Measurements from ENCODE around the gene BAX.
"Not testable (repeated sequence)": the region's sequence is repeated elsewhere in the genome, so short reads cannot be mapped to it uniquely, and the experiment has no call there.

Gene BAX

DNA sequence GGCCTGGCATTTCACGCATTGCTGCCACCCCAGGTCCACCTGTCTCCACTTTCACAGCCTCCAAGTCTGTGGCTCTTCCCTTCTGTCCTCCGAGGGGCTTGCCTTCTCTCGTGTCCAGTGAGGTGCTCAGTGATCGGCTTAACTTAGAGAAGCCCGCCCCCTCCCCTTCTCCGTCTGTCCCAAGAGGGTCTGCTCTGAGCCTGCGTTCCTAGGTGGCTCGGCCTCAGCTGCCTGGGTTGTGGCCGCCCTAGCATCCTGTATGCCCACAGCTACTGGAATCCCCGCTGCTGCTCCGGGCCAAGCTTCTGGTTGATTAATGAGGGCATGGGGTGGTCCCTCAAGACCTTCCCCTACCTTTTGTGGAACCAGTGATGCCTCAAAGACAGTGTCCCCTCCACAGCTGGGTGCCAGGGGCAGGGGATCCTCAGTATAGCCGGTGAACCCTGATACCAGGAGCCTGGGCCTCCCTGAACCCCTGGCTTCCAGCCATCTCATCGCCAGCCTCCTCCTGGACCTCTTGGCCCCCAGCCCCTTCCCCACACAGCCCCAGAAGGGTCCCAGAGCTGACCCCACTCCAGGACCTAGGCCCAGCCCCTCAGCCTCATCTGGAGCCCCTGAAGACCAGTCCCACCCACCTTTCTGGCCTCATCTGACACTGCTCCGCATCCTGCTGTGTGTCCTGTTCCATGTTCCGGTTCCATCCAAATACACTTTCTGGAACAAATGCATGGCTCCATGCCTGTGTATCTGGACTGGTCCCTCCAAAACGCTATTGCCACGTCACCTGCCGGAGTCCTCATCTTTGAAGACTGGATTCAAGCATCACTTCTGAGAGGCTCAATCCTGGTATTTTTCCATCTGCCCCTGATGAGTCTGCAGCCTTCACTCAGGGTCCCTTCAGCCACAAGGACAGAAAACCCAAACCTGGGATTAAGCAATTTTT is 31.9 kb upstream of the BAX start:
- H3K4me3 ChIP-seq (replicated peaks; ENCODE audit: insufficient read depth, low read length) = no peak overlapping the region
- no peak for DNase-seq (ENCODE audit: low read depth in 1 of 2, low spot score in 1 of 2)
- no peaks in the 10 kb centered on the region for H3K27me3 ChIP-seq (ENCODE audit: insufficient read depth, poor library complexity, severe bottlenecking)
- no peak overlapping the region for H3K27ac ChIP-seq (replicated peaks)
- TF ChIP-seq REST (IDR thresholded peaks at IDR 0.05; ENCODE audit: insufficient replicate concordance, low read depth) = no peak
- no peak for TF ChIP-seq SPI1 (IDR thresholded peaks at IDR 0.05; ENCODE audit: borderline replicate concordance, low read depth)
- no peak for TF ChIP-seq CTCF (IDR thresholded peaks at IDR 0.05; ENCODE audit: insufficient read depth, low read length)
- TF ChIP-seq GABPA (IDR thresholded peaks at IDR 0.05; ENCODE audit: low read depth) = no peak
- no peak for TF ChIP-seq POLR2AphosphoS5 (IDR thresholded peaks at IDR 0.05; ENCODE audit: low read depth)

- Histone ChIP-seq H3K4me3 (replicated peaks; ENCODE audit: insufficient read depth, low read length) (no peak overlapping the region), H3K27me3 (ENCODE audit: insufficient read depth, poor library complexity, severe bottlenecking) (no peaks in the 10 kb centered on the region), H3K27ac (replicated peaks) (no peak overlapping the region)
- TF ChIP-seq REST (IDR thresholded peaks at IDR 0.05; ENCODE audit: insufficient replicate concordance, low read depth) = no peak
- no peak for TF ChIP-seq SPI1 (IDR thresholded peaks at IDR 0.05; ENCODE audit: borderline replicate concordance, low read depth)
- no peak for TF ChIP-seq POLR2AphosphoS5 (IDR thresholded peaks at IDR 0.05; ENCODE audit: low read depth)
- TF ChIP-seq CTCF (IDR thresholded peaks at IDR 0.05; ENCODE audit: insufficient read depth, low read length) = no peak
- TF ChIP-seq GABPA (IDR thresholded peaks at IDR 0.05; ENCODE audit: low read depth) = no peak
- DNase-seq (ENCODE audit: low read depth in 1 of 2, low spot score in 1 of 2) = no peak
These were observed 29.3 kb upstream of the BAX start for GRCh38 chr19:48925240-48925843.

DNA sequence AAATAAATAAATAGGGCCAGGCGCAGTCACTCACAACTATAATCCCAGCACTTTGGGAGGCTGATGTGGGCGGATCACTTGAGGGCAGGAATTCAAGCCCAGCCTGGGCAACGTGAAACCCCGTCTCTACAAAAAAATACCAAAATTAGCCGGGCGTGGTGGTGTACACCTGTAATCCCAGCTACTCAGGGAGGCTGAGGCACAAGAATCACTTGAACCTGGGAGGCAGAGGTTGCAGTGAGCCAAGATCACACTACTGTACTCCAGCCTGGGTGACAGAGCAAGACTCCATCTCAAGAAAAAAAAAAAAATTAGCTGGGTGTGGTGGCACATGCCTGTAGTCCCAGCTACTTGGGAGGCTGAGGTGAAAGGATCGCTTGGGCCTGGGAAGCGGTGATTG is 28.8 kb upstream of the BAX start:
- DNase-seq (ENCODE audit: low read depth in 1 of 2, low spot score in 1 of 2); H3K27ac ChIP-seq (replicated peaks): not testable (repeated sequence)

GRCh38 chr19:48926909-48927308 is 27.8 kb upstream of the BAX start:
- no peak for TF ChIP-seq GABPA (IDR thresholded peaks at IDR 0.05; ENCODE audit: low read depth)
- TF ChIP-seq REST (IDR thresholded peaks at IDR 0.05; ENCODE audit: insufficient replicate concordance, low read depth) = no peak
- TF ChIP-seq POLR2AphosphoS5 (IDR thresholded peaks at IDR 0.05; ENCODE audit: low read depth) = no peak
- no peak for TF ChIP-seq CTCF (IDR thresholded peaks at IDR 0.05; ENCODE audit: insufficient read depth, low read length)
- no peak for TF ChIP-seq SPI1 (IDR thresholded peaks at IDR 0.05; ENCODE audit: borderline replicate concordance, low read depth)
- H3K4me3 ChIP-seq (replicated peaks; ENCODE audit: insufficient read depth, low read length) = no peak overlapping the region
- no peak for DNase-seq (ENCODE audit: low read depth in 1 of 2, low spot score in 1 of 2)
- peaks cover 2% of the 10 kb centered on the region for H3K27me3 ChIP-seq (ENCODE audit: insufficient read depth, poor library complexity, severe bottlenecking)
- no peak overlapping the region for H3K27ac ChIP-seq (replicated peaks)

More for the DNA sequence above, 28.8 kb upstream of the BAX start:
- not testable (repeated sequence) for H3K4me3 ChIP-seq (replicated peaks; ENCODE audit: insufficient read depth, low read length); H3K27me3 ChIP-seq (ENCODE audit: insufficient read depth, poor library complexity, severe bottlenecking)

DNA sequence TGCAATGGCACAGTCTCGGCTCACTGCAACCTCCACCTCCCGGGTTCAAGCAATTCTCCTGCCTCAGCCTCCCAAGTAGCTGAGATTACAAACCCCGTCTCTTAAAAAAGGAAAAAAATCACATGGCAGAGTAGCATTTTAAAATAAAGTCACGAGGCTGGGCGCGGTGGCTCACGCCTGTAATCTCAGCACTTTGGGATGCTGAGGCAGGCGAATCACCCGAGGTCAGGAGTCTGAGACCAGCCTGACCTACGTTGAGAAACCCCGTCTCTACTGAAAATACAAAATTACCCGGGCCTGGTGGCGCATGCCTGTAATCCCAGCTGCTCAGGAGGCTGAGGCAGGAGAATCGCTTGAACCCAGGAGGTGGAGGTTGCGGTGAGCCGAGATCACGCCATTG is 27.0 kb upstream of the BAX start:
- H3K4me3 ChIP-seq (replicated peaks; ENCODE audit: insufficient read depth, low read length); H3K27ac ChIP-seq (replicated peaks); DNase-seq (ENCODE audit: low read depth in 1 of 2, low spot score in 1 of 2); H3K27me3 ChIP-seq (ENCODE audit: insufficient read depth, poor library complexity, severe bottlenecking): not testable (repeated sequence)
